Measurements from ENCODE around the gene CACNB3.

DNA sequence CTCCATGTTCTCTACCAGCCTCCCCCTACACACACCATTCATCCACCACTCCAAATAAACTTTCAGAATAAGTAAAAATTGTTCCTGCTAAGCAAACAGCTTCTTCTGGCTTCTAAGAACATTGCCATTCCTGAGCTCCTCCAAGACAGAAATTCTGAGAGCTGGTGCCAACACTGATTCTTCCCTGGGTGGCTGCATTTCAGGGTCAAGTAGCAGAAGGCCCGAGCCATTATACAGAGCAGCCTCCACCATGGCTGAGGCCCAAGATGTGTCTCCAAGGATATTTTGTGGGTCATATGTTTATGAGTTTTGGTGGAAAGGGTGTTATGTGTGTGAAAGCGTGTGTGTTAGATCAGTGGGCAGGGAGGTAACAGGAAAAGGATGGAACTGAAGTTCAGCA is 50.9 kb downstream of the CACNB3 start:
- TF ChIP-seq, protein P1, sequence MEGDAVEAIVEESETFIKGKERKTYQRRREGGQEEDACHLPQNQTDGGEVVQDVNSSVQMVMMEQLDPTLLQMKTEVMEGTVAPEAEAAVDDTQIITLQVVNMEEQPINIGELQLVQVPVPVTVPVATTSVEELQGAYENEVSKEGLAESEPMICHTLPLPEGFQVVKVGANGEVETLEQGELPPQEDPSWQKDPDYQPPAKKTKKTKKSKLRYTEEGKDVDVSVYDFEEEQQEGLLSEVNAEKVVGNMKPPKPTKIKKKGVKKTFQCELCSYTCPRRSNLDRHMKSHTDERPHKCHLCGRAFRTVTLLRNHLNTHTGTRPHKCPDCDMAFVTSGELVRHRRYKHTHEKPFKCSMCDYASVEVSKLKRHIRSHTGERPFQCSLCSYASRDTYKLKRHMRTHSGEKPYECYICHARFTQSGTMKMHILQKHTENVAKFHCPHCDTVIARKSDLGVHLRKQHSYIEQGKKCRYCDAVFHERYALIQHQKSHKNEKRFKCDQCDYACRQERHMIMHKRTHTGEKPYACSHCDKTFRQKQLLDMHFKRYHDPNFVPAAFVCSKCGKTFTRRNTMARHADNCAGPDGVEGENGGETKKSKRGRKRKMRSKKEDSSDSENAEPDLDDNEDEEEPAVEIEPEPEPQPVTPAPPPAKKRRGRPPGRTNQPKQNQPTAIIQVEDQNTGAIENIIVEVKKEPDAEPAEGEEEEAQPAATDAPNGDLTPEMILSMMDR (IDR thresholded peaks at IDR 0.05; ENCODE audit: low read depth, low read length, poor library complexity, severe bottlenecking): no peak
- TF ChIP-seq EZH2phosphoT487 (IDR thresholded peaks at IDR 0.05; ENCODE audit: borderline replicate concordance, low read length): no peak

Data from DOHH2 (cell line).